HepG2 (cell line): ENCODE results near the gene UQCC5. TPM values are rescaled to one million over a fixed set of nuclear protein-coding genes. Genes with fewer than 3 reads are reported as not detected.
A peak's percentile ranks its signal among the peaks of the same experiment; 100 is the strongest.

ENCODE experiments used
- AKAP8 ChIP-seq: sonication (generic); formaldehyde crosslinking; IDR thresholded peaks from 2 replicates; pipeline ENCODE4 v1.5.1; 2020; ENCODE audit warnings: mild to moderate bottlenecking, missing genetic modification reagents
- CREM ChIP-seq, 2 experiments: sonication (generic) in 1 of 2; formaldehyde crosslinking in 1 of 2; IDR thresholded peaks; 2 replicates each; pipeline versions ENCODE4 v1.4.0 to v1.6.1; 2016 to 2020; ENCODE audit warnings: antibody characterized with exemption in 1 of 2, mild to moderate bottlenecking in 1 of 2, missing genetic modification reagents in 1 of 2
- ELF3 ChIP-seq: IDR thresholded peaks from 2 replicates; pipeline ENCODE4 v1.6.1; 2016; ENCODE audit warnings: missing genetic modification reagents, missing compliant biosample characterization
- GABPB1 ChIP-seq: IDR thresholded peaks from 2 replicates; pipeline ENCODE4 v1.6.1; 2016; ENCODE audit warnings: mild to moderate bottlenecking, missing genetic modification reagents, moderate library complexity, missing compliant biosample characterization
- PHF21A ChIP-seq: sonication (generic); formaldehyde crosslinking; IDR thresholded peaks from 2 replicates; pipeline ENCODE4 v1.5.0; 2020; ENCODE audit warnings: mild to moderate bottlenecking, missing genetic modification reagents
- SRF ChIP-seq: IDR thresholded peaks from 2 replicates; pipeline ENCODE4 v1.6.1; 2011; ENCODE audit warnings: mild to moderate bottlenecking, low read depth, low read length, moderate library complexity
- TCF7 ChIP-seq: sonication (generic); IDR thresholded peaks from 2 replicates; pipeline ENCODE4 v1.6.1; 2016; ENCODE audit warnings: antibody characterized with exemption, low read depth
- ZFYVE20 ChIP-seq: sonication (generic); formaldehyde crosslinking; IDR thresholded peaks from 2 replicates; pipeline ENCODE4 v1.8.0; 2023; ENCODE audit warnings: low read depth, mild to moderate bottlenecking, moderate library complexity, missing genetic modification reagents, borderline replicate concordance
- ZNF10 ChIP-seq: sonication (generic); formaldehyde crosslinking; IDR thresholded peaks from 2 replicates; pipeline ENCODE4 v1.4.0; 2020; ENCODE audit warnings: mild to moderate bottlenecking, low read depth, missing genetic modification reagents, borderline replicate concordance
- ZNF326 ChIP-seq: sonication (generic); formaldehyde crosslinking; IDR thresholded peaks from 2 replicates; pipeline ENCODE4 v1.4.0; 2020; ENCODE audit warnings: missing genetic modification reagents, borderline replicate concordance
- ZNF333 ChIP-seq: sonication (generic); formaldehyde crosslinking; IDR thresholded peaks from 2 replicates; pipeline ENCODE4 v1.4.0; 2020; ENCODE audit warnings: mild to moderate bottlenecking, missing genetic modification reagents, borderline replicate concordance
- ZNF451 ChIP-seq: sonication (generic); formaldehyde crosslinking; IDR thresholded peaks from 2 replicates; pipeline ENCODE4 v1.5.0; 2020; ENCODE audit warnings: mild to moderate bottlenecking, missing genetic modification reagents
- ZNF564 ChIP-seq: sonication (generic); formaldehyde crosslinking; IDR thresholded peaks from 2 replicates; pipeline ENCODE4 v1.8.1; 2023; ENCODE audit warnings: mild to moderate bottlenecking, missing genetic modification reagents
- ZNF703 ChIP-seq: sonication (generic); formaldehyde crosslinking; IDR thresholded peaks from 2 replicates; pipeline ENCODE4 v1.5.1; 2020; ENCODE audit warnings: missing genetic modification reagents, mild to moderate bottlenecking, moderate library complexity, borderline replicate concordance
- ZNF879 ChIP-seq: sonication (generic); formaldehyde crosslinking; IDR thresholded peaks from 2 replicates; pipeline ENCODE4 v1.8.1; 2023; ENCODE audit warnings: missing genetic modification reagents
- polyA plus RNA-seq, 8 experiments: library from polyadenylated mRNA; depleted of rRNA in 3 of 8; stranded (reverse) in 7 of 8; unstranded in 1 of 8; fragments of >200 nt; fragmentation: Illumina TruSeq in 4 of 8; extraction: Trizol in 4 of 8; gene quantifications; 2 replicates each; pipeline versions ENCODE4 v1.2.1 to v1.2.3, GENCODE V29; 2011 to 2016; ENCODE audit warnings: low read depth in 4 of 8, missing spikeins in 1 of 8, mixed read lengths in 1 of 8; ENCODE audit not compliant: insufficient read depth in 1 of 8
- total RNA-seq, 5 experiments: library from RNA; depleted of rRNA; stranded (reverse); fragments of >200 nt; fragmentation: Illumina TruSeq; extraction: Trizol; gene quantifications; 2 replicates each; pipeline ENCODE4 v1.2.3, GENCODE V29; 2016; ENCODE audit warnings: low read depth in 1 of 5
- TF ChIP-seq, protein P1 (sequence below): sonication (generic); formaldehyde crosslinking; IDR thresholded peaks from 2 replicates; pipeline ENCODE4 v1.8.0; 2022; ENCODE audit warnings: missing genetic modification reagents, mild to moderate bottlenecking, borderline replicate concordance
- TF ChIP-seq, protein P2 (sequence below): fragments of 450-650 bp; IDR thresholded peaks from 2 replicates; pipeline ENCODE4 v1.6.1; 2017
- TF ChIP-seq, protein P3 (sequence below): sonication (generic); formaldehyde crosslinking; IDR thresholded peaks from 2 replicates; pipeline ENCODE4 v1.4.0; 2020; ENCODE audit warnings: missing genetic modification reagents
- TF ChIP-seq, protein P4 (sequence below): IDR thresholded peaks from 2 replicates; pipeline ENCODE4 v1.6.1; 2016; ENCODE audit warnings: missing genetic modification reagents, missing compliant biosample characterization
- TF ChIP-seq, protein P5 (sequence below): sonication (generic); formaldehyde crosslinking; IDR thresholded peaks from 2 replicates; pipeline ENCODE4 v1.5.0; 2020; ENCODE audit warnings: missing genetic modification reagents, mild to moderate bottlenecking, borderline replicate concordance
- TF ChIP-seq, protein P6 (sequence below): sonication (generic); formaldehyde crosslinking; IDR thresholded peaks from 2 replicates; pipeline ENCODE4 v1.5.0; 2020; ENCODE audit warnings: mild to moderate bottlenecking, missing genetic modification reagents

Gene UQCC5
- total and polyA plus RNA-seq, 2 of the 13 experiments (the other 11 are each of a cell fraction or from before 2014, with no cell fraction given), result 15.4 to 29.5 TPM

DNA sequence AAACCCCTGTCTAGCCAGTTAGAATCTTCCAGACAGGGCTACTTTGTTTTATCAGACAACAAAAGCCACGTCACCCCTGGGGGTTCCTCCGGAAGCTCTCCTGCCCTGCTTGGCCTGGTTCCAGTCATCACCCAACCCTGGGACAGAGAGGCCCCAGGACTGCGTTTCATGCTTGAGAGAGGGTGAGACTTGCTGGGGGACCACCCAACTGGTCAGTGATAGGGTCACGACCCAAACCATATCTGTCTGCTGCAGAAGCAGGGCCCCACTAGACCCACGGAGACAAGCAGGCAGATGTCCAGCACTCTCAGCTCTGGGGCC lies 3.9 kb upstream of the UQCC5 start (continued):
- TF ChIP-seq ZNF879 (CRISPR knock-in tag) (no peak), ELF3 (0 out of 2 replicates have a peak, but pooled peaks have one; percentile 22), CREM (IDR thresholded peaks at IDR 0.05) (peak; percentile 57), CREM (CRISPR knock-in tag; IDR thresholded peaks at IDR 0.05) (no peak), TCF7 (no peak), ZNF333 (CRISPR knock-in tag) (no peak), SRF (no peak), ZNF451 (CRISPR knock-in tag) (no peak), ZNF564 (CRISPR knock-in tag) (0 out of 2 replicates have a peak, but pooled peaks have one; percentile 55), ZFYVE20 (no peak), ZNF703 (CRISPR knock-in tag) (no peak), ZNF10 (CRISPR knock-in tag) (no peak), GABPB1 (CRISPR knock-in tag) (peak; percentile 49; the same call in 1 of the 2 replicates), AKAP8 (CRISPR knock-in tag) (no peak), ZNF326 (CRISPR knock-in tag) (0 out of 2 replicates have a peak, but pooled peaks have one; percentile 28), PHF21A (peak; percentile 28; the same call in 1 of the 2 replicates)
- TF ChIP-seq, protein P1, sequence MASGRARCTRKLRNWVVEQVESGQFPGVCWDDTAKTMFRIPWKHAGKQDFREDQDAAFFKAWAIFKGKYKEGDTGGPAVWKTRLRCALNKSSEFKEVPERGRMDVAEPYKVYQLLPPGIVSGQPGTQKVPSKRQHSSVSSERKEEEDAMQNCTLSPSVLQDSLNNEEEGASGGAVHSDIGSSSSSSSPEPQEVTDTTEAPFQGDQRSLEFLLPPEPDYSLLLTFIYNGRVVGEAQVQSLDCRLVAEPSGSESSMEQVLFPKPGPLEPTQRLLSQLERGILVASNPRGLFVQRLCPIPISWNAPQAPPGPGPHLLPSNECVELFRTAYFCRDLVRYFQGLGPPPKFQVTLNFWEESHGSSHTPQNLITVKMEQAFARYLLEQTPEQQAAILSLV (CRISPR knock-in tag), result no peak
- TF ChIP-seq, protein P2, sequence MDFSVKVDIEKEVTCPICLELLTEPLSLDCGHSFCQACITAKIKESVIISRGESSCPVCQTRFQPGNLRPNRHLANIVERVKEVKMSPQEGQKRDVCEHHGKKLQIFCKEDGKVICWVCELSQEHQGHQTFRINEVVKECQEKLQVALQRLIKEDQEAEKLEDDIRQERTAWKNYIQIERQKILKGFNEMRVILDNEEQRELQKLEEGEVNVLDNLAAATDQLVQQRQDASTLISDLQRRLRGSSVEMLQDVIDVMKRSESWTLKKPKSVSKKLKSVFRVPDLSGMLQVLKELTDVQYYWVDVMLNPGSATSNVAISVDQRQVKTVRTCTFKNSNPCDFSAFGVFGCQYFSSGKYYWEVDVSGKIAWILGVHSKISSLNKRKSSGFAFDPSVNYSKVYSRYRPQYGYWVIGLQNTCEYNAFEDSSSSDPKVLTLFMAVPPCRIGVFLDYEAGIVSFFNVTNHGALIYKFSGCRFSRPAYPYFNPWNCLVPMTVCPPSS, result no peak
- TF ChIP-seq, protein P3, sequence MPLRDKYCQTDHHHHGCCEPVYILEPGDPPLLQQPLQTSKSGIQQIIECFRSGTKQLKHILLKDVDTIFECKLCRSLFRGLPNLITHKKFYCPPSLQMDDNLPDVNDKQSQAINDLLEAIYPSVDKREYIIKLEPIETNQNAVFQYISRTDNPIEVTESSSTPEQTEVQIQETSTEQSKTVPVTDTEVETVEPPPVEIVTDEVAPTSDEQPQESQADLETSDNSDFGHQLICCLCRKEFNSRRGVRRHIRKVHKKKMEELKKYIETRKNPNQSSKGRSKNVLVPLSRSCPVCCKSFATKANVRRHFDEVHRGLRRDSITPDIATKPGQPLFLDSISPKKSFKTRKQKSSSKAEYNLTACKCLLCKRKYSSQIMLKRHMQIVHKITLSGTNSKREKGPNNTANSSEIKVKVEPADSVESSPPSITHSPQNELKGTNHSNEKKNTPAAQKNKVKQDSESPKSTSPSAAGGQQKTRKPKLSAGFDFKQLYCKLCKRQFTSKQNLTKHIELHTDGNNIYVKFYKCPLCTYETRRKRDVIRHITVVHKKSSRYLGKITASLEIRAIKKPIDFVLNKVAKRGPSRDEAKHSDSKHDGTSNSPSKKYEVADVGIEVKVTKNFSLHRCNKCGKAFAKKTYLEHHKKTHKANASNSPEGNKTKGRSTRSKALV (CRISPR knock-in tag), result no peak
- TF ChIP-seq, protein P4, sequence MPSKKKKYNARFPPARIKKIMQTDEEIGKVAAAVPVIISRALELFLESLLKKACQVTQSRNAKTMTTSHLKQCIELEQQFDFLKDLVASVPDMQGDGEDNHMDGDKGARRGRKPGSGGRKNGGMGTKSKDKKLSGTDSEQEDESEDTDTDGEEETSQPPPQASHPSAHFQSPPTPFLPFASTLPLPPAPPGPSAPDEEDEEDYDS (CRISPR knock-in tag), result 0 out of 2 replicates have a peak, but pooled peaks have one; percentile 27
- TF ChIP-seq, protein P5, sequence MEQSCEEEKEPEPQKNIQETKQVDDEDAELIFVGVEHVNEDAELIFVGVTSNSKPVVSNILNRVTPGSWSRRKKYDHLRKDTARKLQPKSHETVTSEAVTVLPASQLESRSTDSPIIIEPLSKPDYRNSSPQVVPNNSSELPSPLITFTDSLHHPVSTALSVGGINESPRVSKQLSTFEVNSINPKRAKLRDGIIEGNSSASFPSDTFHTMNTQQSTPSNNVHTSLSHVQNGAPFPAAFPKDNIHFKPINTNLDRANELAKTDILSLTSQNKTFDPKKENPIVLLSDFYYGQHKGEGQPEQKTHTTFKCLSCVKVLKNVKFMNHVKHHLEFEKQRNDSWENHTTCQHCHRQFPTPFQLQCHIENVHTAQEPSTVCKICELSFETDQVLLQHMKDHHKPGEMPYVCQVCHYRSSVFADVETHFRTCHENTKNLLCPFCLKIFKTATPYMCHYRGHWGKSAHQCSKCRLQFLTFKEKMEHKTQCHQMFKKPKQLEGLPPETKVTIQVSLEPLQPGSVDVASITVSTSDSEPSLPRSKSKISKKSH (CRISPR knock-in tag), result no peak
- TF ChIP-seq, protein P6, sequence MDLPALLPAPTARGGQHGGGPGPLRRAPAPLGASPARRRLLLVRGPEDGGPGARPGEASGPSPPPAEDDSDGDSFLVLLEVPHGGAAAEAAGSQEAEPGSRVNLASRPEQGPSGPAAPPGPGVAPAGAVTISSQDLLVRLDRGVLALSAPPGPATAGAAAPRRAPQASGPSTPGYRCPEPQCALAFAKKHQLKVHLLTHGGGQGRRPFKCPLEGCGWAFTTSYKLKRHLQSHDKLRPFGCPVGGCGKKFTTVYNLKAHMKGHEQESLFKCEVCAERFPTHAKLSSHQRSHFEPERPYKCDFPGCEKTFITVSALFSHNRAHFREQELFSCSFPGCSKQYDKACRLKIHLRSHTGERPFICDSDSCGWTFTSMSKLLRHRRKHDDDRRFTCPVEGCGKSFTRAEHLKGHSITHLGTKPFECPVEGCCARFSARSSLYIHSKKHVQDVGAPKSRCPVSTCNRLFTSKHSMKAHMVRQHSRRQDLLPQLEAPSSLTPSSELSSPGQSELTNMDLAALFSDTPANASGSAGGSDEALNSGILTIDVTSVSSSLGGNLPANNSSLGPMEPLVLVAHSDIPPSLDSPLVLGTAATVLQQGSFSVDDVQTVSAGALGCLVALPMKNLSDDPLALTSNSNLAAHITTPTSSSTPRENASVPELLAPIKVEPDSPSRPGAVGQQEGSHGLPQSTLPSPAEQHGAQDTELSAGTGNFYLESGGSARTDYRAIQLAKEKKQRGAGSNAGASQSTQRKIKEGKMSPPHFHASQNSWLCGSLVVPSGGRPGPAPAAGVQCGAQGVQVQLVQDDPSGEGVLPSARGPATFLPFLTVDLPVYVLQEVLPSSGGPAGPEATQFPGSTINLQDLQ (CRISPR knock-in tag), result no peak
